Limb (tissue), 2 donors: ENCODE measurements around the gene DESI2.
"Not testable (repeated sequence)": the region's sequence is repeated elsewhere in the genome, so short reads cannot be mapped to it uniquely, and the experiment has no call there.

ENCODE experiments used
- DNase-seq, 2 donors: peaks; one replicate each; pipeline ENCODE4 v3.0.0-alpha.2; 2016; ENCODE audit errors: extremely low spot score in 2 of 2

Gene DESI2

DNA sequence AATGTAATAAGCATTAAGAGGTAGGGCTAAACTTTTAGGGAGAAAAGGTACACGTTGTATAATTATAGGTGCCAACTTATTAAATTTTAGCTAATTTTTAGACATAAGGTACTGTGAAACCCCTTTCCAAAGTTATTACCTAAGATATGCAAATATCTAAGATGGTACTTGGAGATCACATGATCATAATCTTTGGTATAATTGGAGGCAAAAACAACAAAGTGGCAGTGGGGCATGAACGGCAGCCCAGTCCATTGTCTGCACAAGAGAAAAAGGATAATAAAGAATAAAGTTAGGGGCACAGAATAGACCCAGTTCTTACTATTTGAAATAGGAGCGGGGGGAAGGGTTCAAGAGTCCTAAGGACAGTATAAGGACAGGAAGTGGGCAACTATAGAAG is 51.2 kb downstream of the DESI2 start:
- DNase-seq: no peak

GRCh38 chr1:244705261-244706234 is 52.6 kb downstream of the DESI2 start:
- no peak for DNase-seq

DNA sequence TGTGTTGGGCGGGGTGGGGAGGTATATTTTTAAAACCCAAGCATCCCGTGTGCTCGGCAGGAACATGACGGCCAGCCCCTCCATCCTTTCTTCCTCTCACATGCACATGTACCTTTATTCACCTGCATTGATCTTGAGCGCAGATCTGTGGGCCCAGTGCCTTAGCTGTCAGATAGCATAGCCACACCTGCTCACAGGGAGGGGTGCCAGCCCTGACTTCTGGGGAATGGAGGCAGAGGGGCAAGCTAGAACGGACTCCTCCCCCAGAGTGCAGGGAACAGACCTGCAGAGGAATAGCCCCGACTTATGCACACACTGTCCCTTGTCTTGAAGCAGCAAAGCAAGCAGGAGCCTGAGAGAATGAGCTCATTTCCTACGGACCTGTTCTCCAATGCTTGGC is 56.1 kb downstream of the DESI2 start:
- no peak for DNase-seq

- DNase-seq: no peak
These were observed 56.8 kb downstream of the DESI2 start for GRCh38 chr1:244709476-244710368.

GRCh38 chr1:244710474-244711062 is 57.6 kb downstream of the DESI2 start:
- no peak for DNase-seq

DNA sequence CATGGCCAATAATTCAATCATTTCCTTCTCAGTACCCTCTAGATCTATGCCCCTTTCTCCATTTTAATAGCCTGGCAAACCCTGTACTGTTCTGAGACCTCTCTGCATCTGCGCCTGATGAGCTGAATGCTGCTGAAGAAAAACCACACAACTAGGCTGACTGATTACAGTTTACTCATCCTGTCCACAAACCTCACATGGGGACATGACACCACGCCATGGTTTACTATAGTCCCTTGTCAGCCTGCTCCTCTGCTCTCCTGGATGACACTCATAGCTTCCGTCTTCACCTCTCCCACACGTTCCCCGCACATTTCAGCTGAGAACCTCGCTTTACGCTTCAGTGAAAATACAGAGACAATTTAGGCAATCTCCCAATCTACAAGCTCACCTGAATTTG is 59.7 kb downstream of the DESI2 start:
- no peak for DNase-seq

DNA sequence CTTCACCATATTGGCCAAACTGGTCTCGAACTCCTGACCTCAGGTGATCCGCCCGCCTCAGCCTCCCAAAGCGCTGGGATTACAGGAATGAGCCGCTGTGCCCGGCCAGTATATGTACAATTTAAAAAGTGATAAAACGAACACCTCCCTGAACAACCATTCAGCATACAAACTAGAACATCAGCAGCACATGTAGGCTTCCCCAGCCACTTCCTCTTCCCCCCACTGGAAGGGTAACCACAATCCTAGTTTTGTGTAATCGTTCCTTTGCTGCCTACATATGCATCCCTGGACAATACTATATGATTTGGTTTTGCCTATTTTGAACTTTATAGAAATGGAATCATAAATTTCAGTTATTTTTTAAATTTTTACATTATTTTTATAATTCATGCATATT is 60.4 kb downstream of the DESI2 start:
- DNase-seq: no peak

DNA sequence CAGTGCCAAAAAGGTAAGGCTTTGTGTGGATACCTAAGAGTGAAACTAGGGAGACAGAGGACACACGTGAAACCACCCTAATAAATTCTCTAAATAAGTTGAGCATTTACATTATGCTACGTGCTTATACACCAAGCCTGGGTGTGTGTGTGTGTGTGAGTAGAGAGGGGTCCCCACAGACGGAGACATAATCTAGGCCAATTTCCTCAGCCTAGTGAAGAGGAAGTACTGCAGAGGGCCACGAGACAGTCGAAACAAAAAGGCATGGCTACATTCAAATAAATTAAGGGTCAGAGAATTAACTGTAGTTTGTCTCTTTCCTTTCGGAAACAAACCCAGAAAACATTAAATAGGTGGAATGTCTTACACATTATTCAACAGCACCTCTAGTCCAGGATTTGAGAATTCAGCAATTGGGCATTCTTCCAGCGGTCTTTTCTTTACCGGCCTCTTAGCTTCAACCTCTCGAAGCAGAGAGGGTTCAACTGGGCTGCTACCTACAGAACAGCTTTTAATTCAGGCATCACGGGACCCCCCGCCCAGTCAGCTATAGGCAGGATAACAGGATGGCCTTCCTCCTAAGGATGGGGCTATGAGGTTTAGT is 75.0 kb downstream of the DESI2 start:
- no peak for DNase-seq

GRCh38 chr1:244730153-244730933 is 77.4 kb downstream of the DESI2 start:
- peak; percentile 42 to 79 for DNase-seq

GRCh38 chr1:244730934-244731434 is 78.1 kb downstream of the DESI2 start:
- DNase-seq: no peak

DNA sequence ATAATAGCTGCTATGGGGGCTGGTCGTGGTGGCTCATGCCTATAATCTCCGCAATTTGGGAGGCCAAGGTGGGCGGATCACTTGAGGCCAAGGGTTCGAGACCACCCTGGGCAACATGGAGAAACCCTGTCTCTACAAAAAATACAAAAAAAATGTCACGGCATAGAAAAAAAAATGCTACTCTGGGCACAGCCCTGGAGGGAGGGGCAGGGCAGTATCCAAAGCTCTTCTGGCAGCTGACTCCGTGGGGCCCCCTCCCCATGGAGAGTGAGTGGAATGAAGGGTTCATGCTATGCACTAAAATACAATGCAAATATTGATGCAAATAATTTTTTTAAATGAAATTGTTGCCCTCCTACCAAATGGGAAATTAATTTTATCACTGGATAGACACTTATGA is 78.7 kb downstream of the DESI2 start:
- DNase-seq: no peak

DNA sequence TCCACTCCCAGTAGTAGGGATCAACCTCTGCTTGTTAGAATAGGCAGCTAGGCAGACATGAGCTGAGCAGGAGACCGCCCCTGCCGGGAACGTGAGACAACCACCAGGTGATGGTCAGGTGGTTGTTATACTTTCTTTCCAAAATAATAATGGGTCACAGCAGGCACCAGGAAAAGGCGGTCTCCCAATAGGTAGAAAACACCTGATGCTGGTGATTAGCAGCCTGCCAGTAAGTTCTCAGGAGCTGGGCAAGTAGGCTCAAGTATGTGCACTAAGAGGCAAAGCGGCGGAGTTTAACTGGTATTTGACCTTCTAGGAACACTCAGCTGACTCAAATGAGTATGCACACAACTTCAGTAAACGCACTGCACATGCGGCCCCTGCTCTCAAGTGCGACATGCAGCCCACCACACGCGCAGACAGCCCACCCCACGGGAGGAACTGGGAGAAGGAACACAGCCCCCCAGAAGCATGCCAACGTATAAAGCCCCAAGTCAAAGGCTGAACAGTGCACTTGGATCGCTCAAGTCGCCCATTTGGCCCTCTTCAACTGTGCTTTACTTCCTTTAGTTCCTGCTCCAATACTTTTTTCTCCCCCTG is 80.0 kb downstream of the DESI2 start:
- DNase-seq: no peak

DNA sequence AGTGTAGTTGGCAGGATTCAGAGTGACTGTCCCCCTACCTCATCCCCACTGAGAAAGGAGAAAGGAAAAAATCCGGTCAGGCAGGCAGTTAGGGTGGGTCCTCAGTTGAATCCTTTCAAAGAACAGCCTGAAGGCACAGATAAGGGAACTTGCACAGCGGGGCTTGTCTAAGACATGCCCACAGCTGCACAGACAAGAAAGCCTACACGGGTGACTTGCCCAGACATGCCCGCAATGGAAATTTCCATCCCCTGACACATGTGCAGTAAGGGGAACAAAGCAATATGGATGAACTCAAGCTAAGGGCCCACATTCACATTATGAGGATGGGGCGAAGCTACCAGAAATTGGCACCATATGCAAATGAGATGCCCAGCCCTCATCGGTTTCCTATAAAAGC is 82.5 kb downstream of the DESI2 start:
- no peak for DNase-seq

DNA sequence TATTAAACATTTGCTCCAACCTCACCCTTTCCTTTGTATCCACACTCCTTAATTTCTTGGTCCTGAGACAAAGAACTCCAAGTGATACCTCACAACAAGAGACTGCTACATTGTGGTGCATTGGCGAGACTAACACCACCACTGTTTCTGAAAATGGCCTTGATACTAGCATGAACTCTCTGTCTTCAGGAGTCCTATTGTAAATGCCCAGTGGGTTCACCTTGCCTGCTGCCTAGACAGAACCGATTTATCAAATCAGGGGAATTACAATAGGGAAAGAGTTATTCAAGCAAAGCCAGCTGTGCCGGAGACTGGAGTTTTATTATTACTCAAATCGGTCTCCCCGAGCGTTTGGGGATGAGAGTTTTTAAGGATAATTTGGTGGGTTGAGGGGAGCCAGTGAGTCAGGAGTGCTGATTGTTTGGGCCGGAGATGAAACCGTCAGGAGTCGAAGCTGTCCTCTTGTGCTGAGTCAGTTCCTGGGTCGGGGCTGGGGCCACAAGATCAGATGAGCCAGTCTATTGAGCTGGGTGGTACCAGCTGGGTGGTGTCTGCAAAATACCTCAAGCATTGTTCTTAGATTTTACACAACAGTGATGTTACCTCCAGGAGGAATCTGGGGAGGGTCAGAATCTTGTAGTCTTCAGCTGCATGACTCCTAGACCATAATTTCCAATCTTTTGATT is 83.1 kb downstream of the DESI2 start:
- DNase-seq: no peak

- DNase-seq: not testable (repeated sequence)
These were observed 86.2 kb downstream of the DESI2 start for GRCh38 chr1:244739140-244739539.

- not testable (repeated sequence) for DNase-seq
These were observed 87.2 kb downstream of the DESI2 start for GRCh38 chr1:244740027-244740617.

- DNase-seq: no peak
These were observed 88.8 kb downstream of the DESI2 start for GRCh38 chr1:244741692-244742091.

GRCh38 chr1:244749230-244750016 is 96.5 kb downstream of the DESI2 start:
- DNase-seq: no peak
